ENCODE measurements around the gene STPG1. TPM values are rescaled to one million over a fixed set of nuclear protein-coding genes. Genes with fewer than 3 reads are reported as not detected.

STPG1 gene
- total and polyA plus RNA-seq, 8 donors: 0.45 to 51.0 (median 4.4) TPM; not detected in 1

DNA sequence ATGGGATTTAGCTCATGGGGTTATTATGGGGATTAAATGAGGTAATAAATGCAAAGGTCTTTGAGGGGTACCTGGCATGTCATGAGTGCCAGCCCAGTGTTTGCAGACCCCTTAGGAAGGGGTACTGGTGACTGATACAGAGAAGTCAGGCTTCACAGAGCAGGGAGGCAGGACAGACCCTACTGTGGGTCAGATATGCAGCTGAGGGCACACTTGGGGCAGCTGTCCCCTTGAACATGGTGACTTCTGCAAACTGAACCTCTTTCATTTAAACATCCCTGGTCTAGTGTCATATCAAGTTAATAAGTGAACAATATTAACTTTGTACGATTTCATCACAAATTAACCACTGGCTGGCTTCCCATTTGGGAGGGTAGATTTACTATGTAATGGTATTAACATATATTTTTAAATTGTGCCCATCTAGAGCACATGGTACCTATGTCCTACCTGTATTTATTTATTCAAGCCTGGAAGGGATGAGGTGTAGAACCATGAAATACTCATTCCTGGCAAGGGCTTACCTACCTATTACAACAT lies 25.9 kb downstream of the STPG1 start:
- H3K27ac ChIP-seq: no peak overlapping the region
- 52 to 70% (median 61%) methylated on average over 1 of the region's 1 CpG for WGBS, 5 donors
- intact Hi-C loops (cut with DNase I; ENCODE audit: low total_unique reads): loop anchor here (5.0 kb wide), 1 partner anchor 185 kb away; no protein-coding TSS in a partner anchor
- H3K4me1 ChIP-seq: peaks cover 0 to 65% (median 32%) of the 10 kb centered on the region in 4 donors
- TF ChIP-seq CTCF (IDR thresholded peaks at IDR 0.05) (no peak), POLR2A (IDR thresholded peaks at IDR 0.05) (no peak), POLR2AphosphoS5 (IDR thresholded peaks at IDR 0.05) (no peak), EP300 (IDR thresholded peaks at IDR 0.05) (no peak)
- H3K36me3 ChIP-seq: peaks cover 0 to 10% (median 3%) of the 10 kb centered on the region in 4 donors
- H3K9me3 ChIP-seq: no peaks in the 10 kb centered on the region
- H3K27me3 ChIP-seq: no peaks in the 10 kb centered on the region
- DNase-seq: no peak
- H3K4me3 ChIP-seq: no peak overlapping the region

- peaks cover 0 to 57% (median 29%) of the 10 kb centered on the region in 4 donors for H3K4me1 ChIP-seq
- H3K4me3 ChIP-seq: no peak overlapping the region
- no peak for DNase-seq
- 89 to 96% (median 94%) methylated on average over 11 of the region's 11 CpGs for WGBS, 5 donors
- intact Hi-C loops (cut with DNase I; ENCODE audit: low total_unique reads): loop anchor here (5.0 kb wide), 1 partner anchor 185 kb away; no protein-coding TSS in a partner anchor
- TF ChIP-seq POLR2AphosphoS5 (IDR thresholded peaks at IDR 0.05) (no peak), EP300 (IDR thresholded peaks at IDR 0.05) (no peak), CTCF (IDR thresholded peaks at IDR 0.05) (no peak), POLR2A (IDR thresholded peaks at IDR 0.05) (no peak)
- H3K27me3 ChIP-seq: no peaks in the 10 kb centered on the region
- no peak overlapping the region for H3K27ac ChIP-seq
- H3K36me3 ChIP-seq: peaks cover 0 to 14% (median 9%) of the 10 kb centered on the region in 4 donors
- no peaks in the 10 kb centered on the region for H3K9me3 ChIP-seq
These were observed 26.7 kb downstream of the STPG1 start for GRCh38 chr1:24386931-24387330.

- Histone ChIP-seq H3K4me3 (no peak overlapping the region), H3K36me3 (peaks cover 0 to 17% (median 9%) of the 10 kb centered on the region in 4 donors), H3K27me3 (no peaks in the 10 kb centered on the region), H3K4me1 (peaks cover 0 to 53% (median 25%) of the 10 kb centered on the region in 4 donors), H3K27ac (no peak overlapping the region), H3K9me3 (no peaks in the 10 kb centered on the region)
- no peak for DNase-seq
- TF ChIP-seq POLR2A (IDR thresholded peaks at IDR 0.05): no peak
- no peak for TF ChIP-seq CTCF (IDR thresholded peaks at IDR 0.05)
- no peak for TF ChIP-seq EP300 (IDR thresholded peaks at IDR 0.05)
- TF ChIP-seq POLR2AphosphoS5 (IDR thresholded peaks at IDR 0.05): no peak
- intact Hi-C loops (cut with DNase I; ENCODE audit: low total_unique reads): loop anchor here (5.0 kb wide), 1 partner anchor 184 kb away; no protein-coding TSS in a partner anchor
- WGBS, 5 donors: 66 to 78% (median 67%) methylated on average over 9 of the region's 9 CpGs
These were observed 27.3 kb downstream of the STPG1 start for GRCh38 chr1:24386241-24386640.

- intact Hi-C loops (cut with DNase I; ENCODE audit: low total_unique reads): loop anchor here (5.0 kb wide), 1 partner anchor 183 kb away; no protein-coding TSS in a partner anchor
- no peak overlapping the region for H3K4me3 ChIP-seq
- no peaks in the 10 kb centered on the region for H3K27me3 ChIP-seq
- no peaks in the 10 kb centered on the region for H3K9me3 ChIP-seq
- peak overlapping the region in 2 of 5 donors; percentile 44 to 66 for H3K27ac ChIP-seq
- peaks cover 4 to 55% (median 24%) of the 10 kb centered on the region in 4 donors for H3K4me1 ChIP-seq
- no peak for DNase-seq
- H3K36me3 ChIP-seq: peaks cover 0 to 17% (median 9%) of the 10 kb centered on the region in 4 donors
- TF ChIP-seq POLR2A (IDR thresholded peaks at IDR 0.05) (no peak), CTCF (IDR thresholded peaks at IDR 0.05) (no peak), EP300 (IDR thresholded peaks at IDR 0.05) (no peak)
- WGBS, 5 donors: 73 to 81% (median 77%) methylated on average over 12 of the region's 12 CpGs
These were observed 28.2 kb downstream of the STPG1 start for GRCh38 chr1:24385160-24385940.

All from stomach (tissue), 9 donors.